Caco-2 (cell line): Measurements from ENCODE around the gene TOMM7. TPM values are rescaled to one million over a fixed set of nuclear protein-coding genes. Genes with fewer than 3 reads are reported as not detected.
"Not testable (repeated sequence)": the region's sequence is repeated elsewhere in the genome, so short reads cannot be mapped to it uniquely, and the experiment has no call there.

Source experiments
- BruUV-seq: library from RNA; stranded (reverse); fragments of 400-500 nt; replicated peaks from 2 replicates; lab custom pipeline; 2021; lab: Mats Ljungman, UMichigan
- CTCF ChIA-PET: fragments of 300-600 bp; sonication (Branson Sonifier 250); formaldehyde crosslinking; loops from one replicate; lab custom pipeline; 2022; ENCODE audit warnings: antibody characterized with exemption; lab: Charles Lee
- POLR2A ChIA-PET: fragments of 300-600 bp; sonication (Branson Sonifier 250); formaldehyde crosslinking; loops from one replicate; lab custom pipeline; 2022; ENCODE audit warnings: antibody characterized with exemption; lab: Charles Lee
- DNase-seq, 2 experiments: peaks; one replicate each; pipeline versions ENCODE4 v3.0.0 to v3.0.0-alpha.2; 2020 to 2022
- H3K27me3 ChIP-seq: replicated peaks from 2 replicates; pipeline ENCODE4 v1.6.0; 2011; ENCODE audit warnings: low read length; ENCODE audit not compliant: control insufficient read depth, insufficient read depth
- H3K36me3 ChIP-seq: 2 replicates; pipeline ENCODE4 v1.5.1; 2011; ENCODE audit warnings: low read length; ENCODE audit not compliant: control insufficient read depth, insufficient read depth
- H3K4me1 ChIP-seq: fragments of 250-450 bp; sonication (Bioruptor Pico); 2 replicates; pipeline ENCODE4 v1.5.1; 2020; ENCODE audit warnings: mild to moderate bottlenecking
- H3K4me3 ChIP-seq: 2 replicates; pipeline ENCODE4 v1.5.1; 2011; ENCODE audit warnings: low read depth, mild to moderate bottlenecking, control low read depth, low read length
- H3K9me3 ChIP-seq: fragments of 250-450 bp; sonication (Bioruptor Pico); 2 replicates; pipeline ENCODE4 v1.5.1; 2020; ENCODE audit warnings: mild to moderate bottlenecking, moderate library complexity
- H3K27ac Mint-ChIP-seq: one replicate; pipeline ENCODE4 v1.8.0; 2022; ENCODE audit warnings: mixed read lengths; ENCODE audit not compliant: unreplicated experiment
- H3K27me3 Mint-ChIP-seq: one replicate; pipeline ENCODE4 v1.8.0; 2022; ENCODE audit warnings: mixed read lengths; ENCODE audit not compliant: insufficient read depth, unreplicated experiment
- H3K36me3 Mint-ChIP-seq: one replicate; pipeline ENCODE4 v1.8.0; 2022; ENCODE audit warnings: mild to moderate bottlenecking, mixed read lengths; ENCODE audit not compliant: insufficient read depth, unreplicated experiment
- H3K4me1 Mint-ChIP-seq: one replicate; pipeline ENCODE4 v1.8.0; 2022; ENCODE audit warnings: low read depth, mixed read lengths; ENCODE audit not compliant: unreplicated experiment
- H3K4me3 Mint-ChIP-seq: one replicate; pipeline ENCODE4 v1.8.0; 2022; ENCODE audit warnings: mild to moderate bottlenecking, moderate library complexity, mixed read lengths; ENCODE audit not compliant: unreplicated experiment
- H3K9me3 Mint-ChIP-seq: one replicate; pipeline ENCODE4 v1.8.0; 2022; ENCODE audit warnings: mixed read lengths; ENCODE audit not compliant: unreplicated experiment
- intact Hi-C: fragments of 100-400 bp; cut with micrococcal nuclease; formaldehyde crosslinking; loops from one replicate; pipeline ENCODE4 v1.10.0; 2022; ENCODE audit not compliant: unreplicated experiment
- total RNA-seq: library from RNA; stranded (reverse); gene quantifications from 2 replicates; pipeline ENCODE4 v1.2.3, GENCODE V29; 2022
- TF ChIP-seq, protein P1 (sequence below), 2 experiments: fragments of 200-600 bp in 1 of 2; IDR thresholded peaks; 1 replicate in 1 of 2; 2 replicates in 1 of 2; pipeline versions ENCODE4 v1.5.1 to v1.8.0; 2011 to 2022; ENCODE audit warnings: antibody characterized with exemption in 1 of 2, control low read depth in 1 of 2, inconsistent platforms in 1 of 2, low read depth in 1 of 2, low read length in 1 of 2, mild to moderate bottlenecking in 1 of 2, moderate library complexity in 1 of 2; ENCODE audit not compliant: insufficient read depth in 1 of 2, severe bottlenecking in 1 of 2, unreplicated experiment in 1 of 2

TOMM7 gene
- total RNA-seq, 1 experiment from 2014 or later, result 220 TPM

DNA sequence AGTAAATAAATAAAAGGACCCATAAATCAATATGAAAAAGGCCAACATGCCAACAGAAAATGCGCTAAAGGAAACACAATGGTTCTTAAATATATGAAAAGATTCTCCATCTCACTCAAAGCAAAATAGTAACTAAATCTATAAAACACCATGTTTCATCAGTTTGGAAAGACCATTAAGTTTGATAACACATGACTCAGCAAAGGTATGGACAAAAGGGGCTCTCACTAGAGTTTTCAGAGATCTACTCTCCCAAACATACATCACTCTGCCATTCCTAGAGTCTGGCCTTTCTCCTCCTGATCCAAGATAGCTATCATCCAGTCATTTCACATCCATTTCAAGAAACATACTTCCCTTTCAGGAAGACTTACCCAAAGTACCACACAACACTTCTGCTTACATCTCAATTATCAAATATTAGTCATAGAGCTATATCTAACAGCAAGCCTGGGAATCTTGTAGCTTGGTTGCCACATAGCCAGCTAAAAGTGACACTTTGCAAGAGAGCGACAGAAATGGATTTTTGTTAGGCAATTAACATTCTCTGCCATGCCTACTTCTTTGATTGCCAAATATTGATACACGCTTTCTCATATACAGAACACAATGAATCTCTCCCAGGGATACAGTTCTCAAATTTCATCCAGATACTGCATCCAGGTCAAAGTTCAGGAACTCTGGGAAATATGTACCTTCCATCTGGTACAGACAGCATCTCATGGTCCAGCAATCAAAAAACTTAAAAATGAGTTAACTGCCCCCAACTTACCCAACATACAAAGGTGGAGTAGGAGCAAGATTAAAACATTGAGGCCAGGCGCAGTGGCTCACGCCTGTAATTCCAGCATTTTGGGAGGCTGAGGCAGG lies 28.8 kb downstream of the TOMM7 start:
- intact Hi-C loops, result no loop called here

DNA sequence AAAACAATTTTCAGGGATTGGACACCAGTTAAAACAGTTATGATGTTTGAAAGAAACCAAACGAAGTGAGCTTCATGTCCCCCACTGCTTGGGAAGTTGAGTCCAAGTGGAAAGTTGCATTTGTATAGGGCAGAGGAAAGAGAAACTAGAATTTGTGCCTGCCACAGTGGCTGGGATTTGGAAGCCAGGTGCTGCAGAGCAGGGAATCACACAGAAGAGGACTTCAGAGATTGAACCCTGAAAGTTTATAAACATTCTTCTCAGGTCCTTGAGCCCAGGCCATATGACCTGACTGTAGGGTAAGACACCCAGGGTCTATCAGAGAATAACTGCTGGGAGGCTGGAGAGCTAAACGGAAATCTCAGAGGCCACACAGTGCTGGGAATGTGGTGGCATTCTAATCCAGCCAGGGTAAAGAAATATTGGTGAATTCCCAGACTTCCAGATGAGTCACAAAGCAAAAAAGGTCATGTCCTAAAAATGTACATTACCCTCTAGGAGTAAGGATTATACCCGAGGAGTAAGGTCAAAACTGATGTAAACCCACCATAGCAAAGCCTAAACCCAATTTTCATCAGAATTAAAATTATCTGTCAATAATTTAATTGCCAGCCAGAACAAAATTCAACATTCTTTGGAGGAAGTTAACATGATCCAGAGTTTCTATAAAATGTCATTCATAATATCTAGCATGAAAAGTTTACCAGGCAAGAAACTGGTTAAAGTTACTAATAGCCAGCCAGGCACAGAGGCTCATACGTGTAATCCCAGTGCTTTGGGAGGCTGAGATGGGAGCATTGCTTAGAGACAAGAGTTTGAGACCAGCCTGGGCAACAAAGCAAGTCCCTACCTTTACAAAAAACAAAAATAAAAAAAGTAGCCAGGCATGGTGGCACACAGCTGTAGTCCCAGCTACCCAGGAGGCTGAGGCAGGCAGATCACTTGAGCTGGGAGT lies 31.2 kb downstream of the TOMM7 start:
- Mint-ChIP-seq H3K36me3 (no peaks in the 10 kb centered on the region), H3K27ac (no peak overlapping the region), H3K27me3 (no peaks in the 10 kb centered on the region), H3K4me1 (peaks cover 17% of the 10 kb centered on the region), H3K9me3 (peaks cover 6% of the 10 kb centered on the region), H3K4me3 (no peak overlapping the region)
- H3K4me3 ChIP-seq, result no peak overlapping the region
- TF ChIP-seq, protein P1, sequence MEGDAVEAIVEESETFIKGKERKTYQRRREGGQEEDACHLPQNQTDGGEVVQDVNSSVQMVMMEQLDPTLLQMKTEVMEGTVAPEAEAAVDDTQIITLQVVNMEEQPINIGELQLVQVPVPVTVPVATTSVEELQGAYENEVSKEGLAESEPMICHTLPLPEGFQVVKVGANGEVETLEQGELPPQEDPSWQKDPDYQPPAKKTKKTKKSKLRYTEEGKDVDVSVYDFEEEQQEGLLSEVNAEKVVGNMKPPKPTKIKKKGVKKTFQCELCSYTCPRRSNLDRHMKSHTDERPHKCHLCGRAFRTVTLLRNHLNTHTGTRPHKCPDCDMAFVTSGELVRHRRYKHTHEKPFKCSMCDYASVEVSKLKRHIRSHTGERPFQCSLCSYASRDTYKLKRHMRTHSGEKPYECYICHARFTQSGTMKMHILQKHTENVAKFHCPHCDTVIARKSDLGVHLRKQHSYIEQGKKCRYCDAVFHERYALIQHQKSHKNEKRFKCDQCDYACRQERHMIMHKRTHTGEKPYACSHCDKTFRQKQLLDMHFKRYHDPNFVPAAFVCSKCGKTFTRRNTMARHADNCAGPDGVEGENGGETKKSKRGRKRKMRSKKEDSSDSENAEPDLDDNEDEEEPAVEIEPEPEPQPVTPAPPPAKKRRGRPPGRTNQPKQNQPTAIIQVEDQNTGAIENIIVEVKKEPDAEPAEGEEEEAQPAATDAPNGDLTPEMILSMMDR (IDR thresholded peaks at IDR 0.05; ENCODE audit: insufficient read depth in 1 of 2, low read depth in 1 of 2, low read length in 1 of 2, severe bottlenecking in 1 of 2, unreplicated experiment in 1 of 2), result no peak
- peaks cover 27% of the 10 kb centered on the region for H3K4me1 ChIP-seq
- POLR2A ChIA-PET, result interaction anchor here (0.7 kb wide), 1 partner anchor 33 kb away, joined by 4 read pairs; no protein-coding TSS in a partner anchor
- intact Hi-C loops, result no loop called here
- no TSS peak for BruUV-seq
- 0 out of 2 replicates have a peak, but pooled peaks cover 1% of the 10 kb centered on the region for H3K36me3 ChIP-seq
- no peak for DNase-seq
- peaks cover 22% of the 10 kb centered on the region for H3K9me3 ChIP-seq
- H3K27me3 ChIP-seq, result no peaks in the 10 kb centered on the region
- CTCF ChIA-PET, result no interaction called here

More for the DNA sequence above, 28.8 kb downstream of the TOMM7 start:
- TF ChIP-seq, protein P1 (IDR thresholded peaks at IDR 0.05; ENCODE audit: insufficient read depth in 1 of 2, low read depth in 1 of 2, low read length in 1 of 2, severe bottlenecking in 1 of 2, unreplicated experiment in 1 of 2), result no peak
- no peaks in the 10 kb centered on the region for H3K27me3 Mint-ChIP-seq
- Histone ChIP-seq H3K9me3 (peaks cover 18% of the 10 kb centered on the region), H3K36me3 (no peaks in the 10 kb centered on the region), H3K4me1 (peaks cover 12% of the 10 kb centered on the region), H3K27me3 (no peaks in the 10 kb centered on the region), H3K4me3 (no peak overlapping the region)
- ChIA-PET CTCF (no interaction called here), POLR2A (no interaction called here)
- peaks cover 6% of the 10 kb centered on the region for H3K4me1 Mint-ChIP-seq
- no peak overlapping the region for H3K4me3 Mint-ChIP-seq
- no TSS peak for BruUV-seq
- DNase-seq, result no peak
- peaks cover 10% of the 10 kb centered on the region for H3K9me3 Mint-ChIP-seq
- H3K27ac Mint-ChIP-seq, result no peak overlapping the region
- H3K36me3 Mint-ChIP-seq, result no peaks in the 10 kb centered on the region

DNA sequence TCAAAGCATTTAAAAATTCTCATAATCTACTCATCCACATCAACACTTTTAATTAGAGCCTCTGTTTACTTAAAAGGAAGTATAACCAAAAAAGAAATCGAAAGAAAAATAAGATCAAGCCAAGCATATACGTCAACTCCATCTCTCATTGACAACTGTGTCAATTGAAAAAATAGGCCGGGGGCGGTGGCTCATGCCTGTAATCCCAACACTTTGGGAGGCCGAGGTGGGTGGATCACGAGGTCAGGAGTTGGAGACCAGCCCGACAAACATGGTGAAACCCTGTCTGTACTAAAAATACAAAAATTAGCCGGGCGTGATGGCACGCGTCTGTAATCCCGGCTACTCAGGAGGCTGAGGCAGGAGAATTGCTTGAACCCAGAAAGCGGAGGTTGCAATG lies 32.0 kb downstream of the TOMM7 start:
- CTCF ChIA-PET, DNase-seq, POLR2A ChIA-PET, H3K4me3 ChIP-seq, intact Hi-C loops, BruUV-seq, H3K27me3 Mint-ChIP-seq, H3K4me3 Mint-ChIP-seq, H3K27ac Mint-ChIP-seq, H3K9me3 Mint-ChIP-seq, H3K36me3 Mint-ChIP-seq, H3K27me3 ChIP-seq, H3K36me3 ChIP-seq: not testable (repeated sequence)
- Histone ChIP-seq H3K4me1 (peaks cover 34% of the 10 kb centered on the region), H3K9me3 (peaks cover 16% of the 10 kb centered on the region)
- peaks cover 19% of the 10 kb centered on the region for H3K4me1 Mint-ChIP-seq
